ENCODE measurements around the gene TAF1L. TPM values are rescaled to one million over a fixed set of nuclear protein-coding genes. Genes with fewer than 3 reads are reported as not detected.
"Not testable (repeated sequence)": the region's sequence is repeated elsewhere in the genome, so short reads cannot be mapped to it uniquely, and the experiment has no call there.

Gene TAF1L
- total and polyA plus RNA-seq, 4 donors, result 0.06 to 0.10 (median 0.09) TPM; not detected in 1

- no peak overlapping the region for H3K4me3 ChIP-seq (ENCODE audit: low read depth, low read length)
- 83% methylated on average over 9 of the region's 9 CpGs for WGBS (ENCODE audit: insufficient coverage)
Observed at GRCh38 chr9:32631991-32632390, 3.5 kb downstream of the TAF1L start.

GRCh38 chr9:32627394-32627954 is 8.0 kb downstream of the TAF1L start:
- no peaks in the 10 kb centered on the region for H3K9me3 ChIP-seq (ENCODE audit: control insufficient read depth, insufficient read depth, low read length)
- no peaks in the 10 kb centered on the region for H3K36me3 ChIP-seq (ENCODE audit: control insufficient read depth, insufficient read depth, low read length)
- H3K27ac ChIP-seq (ENCODE audit: low read depth, low read length), result no peak overlapping the region
- H3K4me1 ChIP-seq (ENCODE audit: control insufficient read depth, insufficient read depth, low read length), result no peaks in the 10 kb centered on the region
- H3K27me3 ChIP-seq (ENCODE audit: control insufficient read depth, insufficient read depth, low read length), result no peaks in the 10 kb centered on the region
- no peak for DNase-seq (ENCODE audit: low read depth in 4 of 6, low spot score in 6 of 6)
- no peak overlapping the region for H3K4me3 ChIP-seq (ENCODE audit: low read depth, low read length)

More at GRCh38 chr9:32631991-32632390, 3.5 kb downstream of the TAF1L start:
- no peak overlapping the region for H3K27ac ChIP-seq (ENCODE audit: low read depth, low read length)
- no peaks in the 10 kb centered on the region for H3K36me3 ChIP-seq (ENCODE audit: control insufficient read depth, insufficient read depth, low read length)
- no peaks in the 10 kb centered on the region for H3K4me1 ChIP-seq (ENCODE audit: control insufficient read depth, insufficient read depth, low read length)
- no peaks in the 10 kb centered on the region for H3K27me3 ChIP-seq (ENCODE audit: control insufficient read depth, insufficient read depth, low read length)
- no peak for DNase-seq (ENCODE audit: low read depth in 4 of 6, low spot score in 6 of 6)
- no peaks in the 10 kb centered on the region for H3K9me3 ChIP-seq (ENCODE audit: control insufficient read depth, insufficient read depth, low read length)

GRCh38 chr9:32625320-32625719 is 10.1 kb downstream of the TAF1L start:
- Histone ChIP-seq H3K27me3 (ENCODE audit: control insufficient read depth, insufficient read depth, low read length) (no peaks in the 10 kb centered on the region), H3K36me3 (ENCODE audit: control insufficient read depth, insufficient read depth, low read length) (no peaks in the 10 kb centered on the region), H3K9me3 (ENCODE audit: control insufficient read depth, insufficient read depth, low read length) (no peaks in the 10 kb centered on the region), H3K4me3 (ENCODE audit: low read depth, low read length) (no peak overlapping the region), H3K4me1 (ENCODE audit: control insufficient read depth, insufficient read depth, low read length) (no peaks in the 10 kb centered on the region), H3K27ac (ENCODE audit: low read depth, low read length) (no peak overlapping the region)
- WGBS (ENCODE audit: insufficient coverage), result 75% methylated on average over 2 of the region's 2 CpGs
- no peak for DNase-seq (ENCODE audit: low read depth in 4 of 6, low spot score in 6 of 6)

GRCh38 chr9:32622948-32623347 is 12.5 kb downstream of the TAF1L start:
- WGBS (ENCODE audit: insufficient coverage), result no CpG with 5 or more reads among the region's 1 CpG
- Histone ChIP-seq H3K36me3 (ENCODE audit: control insufficient read depth, insufficient read depth, low read length) (no peaks in the 10 kb centered on the region), H3K27me3 (ENCODE audit: control insufficient read depth, insufficient read depth, low read length) (no peaks in the 10 kb centered on the region), H3K9me3 (ENCODE audit: control insufficient read depth, insufficient read depth, low read length) (no peaks in the 10 kb centered on the region), H3K4me3 (ENCODE audit: low read depth, low read length) (no peak overlapping the region), H3K4me1 (ENCODE audit: control insufficient read depth, insufficient read depth, low read length) (no peaks in the 10 kb centered on the region), H3K27ac (ENCODE audit: low read depth, low read length) (no peak overlapping the region)
- DNase-seq (ENCODE audit: low read depth in 4 of 6, low spot score in 6 of 6), result no peak

GRCh38 chr9:32618261-32618660 is 17.2 kb downstream of the TAF1L start:
- 76% methylated on average over 5 of the region's 5 CpGs for WGBS (ENCODE audit: insufficient coverage)

GRCh38 chr9:32606811-32607210 is 28.7 kb downstream of the TAF1L start:
- Histone ChIP-seq H3K4me3 (ENCODE audit: low read depth, low read length) (no peak overlapping the region), H3K27me3 (ENCODE audit: control insufficient read depth, insufficient read depth, low read length) (no peaks in the 10 kb centered on the region), H3K9me3 (ENCODE audit: control insufficient read depth, insufficient read depth, low read length) (no peaks in the 10 kb centered on the region), H3K27ac (ENCODE audit: low read depth, low read length) (no peak overlapping the region), H3K36me3 (ENCODE audit: control insufficient read depth, insufficient read depth, low read length) (no peaks in the 10 kb centered on the region), H3K4me1 (ENCODE audit: control insufficient read depth, insufficient read depth, low read length) (no peaks in the 10 kb centered on the region)
- WGBS (ENCODE audit: insufficient coverage), result no CpG with 5 or more reads among the region's 2 CpGs
- no peak for DNase-seq (ENCODE audit: low read depth in 4 of 6, low spot score in 6 of 6)

More at GRCh38 chr9:32618261-32618660, 17.2 kb downstream of the TAF1L start:
- no peak overlapping the region for H3K27ac ChIP-seq (ENCODE audit: low read depth, low read length)
- no peaks in the 10 kb centered on the region for H3K4me1 ChIP-seq (ENCODE audit: control insufficient read depth, insufficient read depth, low read length)
- H3K4me3 ChIP-seq (ENCODE audit: low read depth, low read length), result no peak overlapping the region
- H3K27me3 ChIP-seq (ENCODE audit: control insufficient read depth, insufficient read depth, low read length), result no peaks in the 10 kb centered on the region
- H3K9me3 ChIP-seq (ENCODE audit: control insufficient read depth, insufficient read depth, low read length), result no peaks in the 10 kb centered on the region
- H3K36me3 ChIP-seq (ENCODE audit: control insufficient read depth, insufficient read depth, low read length), result no peaks in the 10 kb centered on the region
- DNase-seq (ENCODE audit: low read depth in 4 of 6, low spot score in 6 of 6), result no peak

- DNase-seq (ENCODE audit: low read depth in 4 of 6, low spot score in 6 of 6), result no peak
- 76% methylated on average over 8 of the region's 12 CpGs for WGBS (ENCODE audit: insufficient coverage)
- Histone ChIP-seq H3K9me3 (ENCODE audit: control insufficient read depth, insufficient read depth, low read length) (no peaks in the 10 kb centered on the region), H3K4me3 (ENCODE audit: low read depth, low read length) (no peak overlapping the region), H3K4me1 (ENCODE audit: control insufficient read depth, insufficient read depth, low read length) (no peaks in the 10 kb centered on the region), H3K27me3 (ENCODE audit: control insufficient read depth, insufficient read depth, low read length) (no peaks in the 10 kb centered on the region), H3K36me3 (ENCODE audit: control insufficient read depth, insufficient read depth, low read length) (no peaks in the 10 kb centered on the region), H3K27ac (ENCODE audit: low read depth, low read length) (no peak overlapping the region)
Observed at GRCh38 chr9:32603914-32604852, 31.3 kb downstream of the TAF1L start.

- not testable (repeated sequence) for H3K27ac ChIP-seq (ENCODE audit: low read depth, low read length); H3K9me3 ChIP-seq (ENCODE audit: control insufficient read depth, insufficient read depth, low read length); H3K36me3 ChIP-seq (ENCODE audit: control insufficient read depth, insufficient read depth, low read length); H3K4me1 ChIP-seq (ENCODE audit: control insufficient read depth, insufficient read depth, low read length); H3K27me3 ChIP-seq (ENCODE audit: control insufficient read depth, insufficient read depth, low read length); H3K4me3 ChIP-seq (ENCODE audit: low read depth, low read length); DNase-seq (ENCODE audit: low read depth in 4 of 6, low spot score in 6 of 6)
- WGBS (ENCODE audit: insufficient coverage), result no CpG with 5 or more reads among the region's 3 CpGs
Observed at GRCh38 chr9:32599021-32599420, 36.4 kb downstream of the TAF1L start.

- DNase-seq (ENCODE audit: low read depth in 4 of 6, low spot score in 6 of 6), result no peak
- Histone ChIP-seq H3K4me3 (ENCODE audit: low read depth, low read length) (no peak overlapping the region), H3K27ac (ENCODE audit: low read depth, low read length) (no peak overlapping the region), H3K9me3 (ENCODE audit: control insufficient read depth, insufficient read depth, low read length) (no peaks in the 10 kb centered on the region), H3K27me3 (ENCODE audit: control insufficient read depth, insufficient read depth, low read length) (no peaks in the 10 kb centered on the region), H3K36me3 (ENCODE audit: control insufficient read depth, insufficient read depth, low read length) (no peaks in the 10 kb centered on the region), H3K4me1 (ENCODE audit: control insufficient read depth, insufficient read depth, low read length) (no peaks in the 10 kb centered on the region)
Observed at GRCh38 chr9:32596936-32597335, 38.5 kb downstream of the TAF1L start.
